Measurements from ENCODE around the gene ARSA. TPM values are rescaled to one million over a fixed set of nuclear protein-coding genes. Genes with fewer than 3 reads are reported as not detected.

ARSA gene
- polyA plus RNA-seq, 10 donors = 11.5 to 20.4 (median 15.0) TPM

GRCh38 chr22:50605002-50605612 lies 22.8 kb downstream of the ARSA start:
- DNase-seq = no peak

- no peak for DNase-seq
These were observed 23.5 kb downstream of the ARSA start for GRCh38 chr22:50604256-50605001.

DNA sequence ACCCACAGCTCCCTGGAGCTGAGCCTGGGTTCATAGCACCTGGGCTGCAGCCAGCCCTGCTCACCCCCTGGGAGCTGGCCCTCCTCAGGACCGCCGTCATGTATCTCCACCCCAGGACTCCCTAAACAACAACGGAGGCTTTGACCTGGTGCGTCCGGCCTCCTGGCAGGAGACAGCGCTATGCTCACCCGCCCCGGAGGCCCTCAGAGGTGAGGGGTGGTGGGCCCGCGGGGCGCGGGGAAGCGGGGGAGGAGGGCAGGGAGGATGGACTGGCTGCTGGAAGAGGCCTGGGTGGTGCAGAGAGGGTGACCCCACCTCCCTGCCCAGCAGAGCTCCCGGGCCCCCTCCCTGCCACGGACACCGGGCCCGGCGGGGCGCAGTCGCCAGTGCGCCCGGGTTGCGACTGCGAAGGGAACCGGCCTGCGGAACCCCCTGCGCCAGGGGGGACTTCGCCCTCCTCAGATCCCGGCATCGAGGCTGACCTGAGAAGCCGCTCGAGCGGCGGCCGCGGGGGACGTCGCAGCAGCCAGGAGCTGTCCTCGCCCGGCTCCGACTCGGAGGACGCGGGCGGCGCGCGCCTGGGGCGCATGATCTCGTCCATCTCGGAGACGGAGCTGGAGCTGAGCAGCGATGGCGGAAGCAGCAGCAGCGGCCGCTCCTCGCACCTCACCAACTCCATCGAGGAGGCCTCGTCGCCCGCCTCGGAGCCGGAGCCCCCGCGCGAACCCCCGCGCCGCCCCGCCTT lies 24.3 kb downstream of the ARSA start:
- DNase-seq = no peak

- no peak for DNase-seq
These were observed 25.6 kb downstream of the ARSA start for GRCh38 chr22:50602338-50602700.

DNA sequence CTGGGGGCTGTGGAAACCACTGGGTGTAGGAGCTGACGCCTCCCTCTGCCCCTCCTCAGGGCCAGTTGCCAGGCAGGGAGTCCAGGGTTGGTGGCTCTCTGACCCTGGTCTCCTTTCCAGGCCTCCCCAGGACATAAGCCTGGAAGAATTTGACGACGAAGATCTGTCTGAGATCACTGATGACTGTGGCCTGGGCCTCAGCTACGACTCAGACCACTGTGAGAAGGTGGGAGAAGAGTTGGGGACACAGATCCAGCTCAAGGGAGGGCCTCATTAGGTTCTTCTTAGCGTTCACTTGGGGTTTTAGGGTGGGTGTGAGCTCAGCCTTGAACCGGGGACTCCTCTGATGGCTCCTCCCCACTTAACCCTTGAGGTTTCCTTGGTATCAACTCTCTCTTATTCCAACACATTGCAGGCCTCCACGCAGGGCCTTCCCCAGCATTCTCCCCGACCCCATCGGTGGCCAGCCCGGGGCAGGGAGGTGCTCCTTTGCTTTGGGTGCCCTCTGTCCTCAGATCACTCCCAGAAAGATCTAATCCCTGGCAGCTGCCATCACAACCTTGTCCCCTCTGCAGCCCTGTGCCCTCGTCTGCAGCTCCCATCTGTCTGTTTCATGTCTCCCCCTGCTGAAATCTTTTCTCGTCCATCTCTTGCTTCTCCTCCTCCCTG lies 26.1 kb downstream of the ARSA start:
- no peak for DNase-seq

DNA sequence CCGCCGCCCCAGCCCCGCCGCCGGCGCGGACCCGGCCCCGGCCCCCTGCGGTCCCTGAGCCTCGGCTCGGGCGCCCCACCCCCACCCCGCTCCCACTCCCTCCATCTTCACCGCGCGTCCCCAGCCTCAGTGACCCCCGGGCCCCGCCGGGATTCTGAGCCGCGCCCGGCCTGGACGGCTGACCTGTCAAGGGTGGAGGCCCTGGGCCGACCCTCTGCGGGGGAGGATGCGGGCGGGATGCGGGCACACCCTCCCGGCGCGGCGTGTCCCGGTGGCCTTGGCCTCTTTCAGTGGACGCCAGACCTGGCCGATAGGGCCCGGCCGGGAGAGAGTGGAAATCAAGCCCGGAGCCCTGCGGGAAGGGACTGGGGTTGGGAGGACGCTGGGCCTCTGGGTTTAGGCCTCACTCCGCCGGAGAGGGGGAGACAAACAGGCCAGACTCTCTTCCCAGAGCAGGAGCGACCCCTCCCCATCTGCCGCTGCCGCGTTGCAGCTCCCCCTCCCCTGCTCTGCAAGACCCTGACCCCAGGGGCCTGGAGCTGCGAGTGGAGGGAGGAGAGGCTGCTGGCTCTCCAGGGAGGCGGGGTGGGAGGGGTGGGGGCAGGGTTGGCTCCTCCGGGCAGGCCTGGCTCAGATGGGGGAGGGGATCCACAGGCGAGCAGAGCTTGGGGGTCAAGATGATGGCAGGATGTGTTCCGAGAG lies 26.8 kb downstream of the ARSA start:
- DNase-seq = no peak

GRCh38 chr22:50600538-50600937 lies 27.4 kb downstream of the ARSA start, which contains the start of gene MAPK8IP2:
Gene MAPK8IP2 (plus strand): TSS chr22:50600793. CDS start chr22:50600819, 26 bp downstream.
- DNase-seq = no peak

GRCh38 chr22:50599816-50600455 lies 28.0 kb downstream of the ARSA start:
- DNase-seq = peak in 2 of 3 donors; percentile 61 to 78

DNA sequence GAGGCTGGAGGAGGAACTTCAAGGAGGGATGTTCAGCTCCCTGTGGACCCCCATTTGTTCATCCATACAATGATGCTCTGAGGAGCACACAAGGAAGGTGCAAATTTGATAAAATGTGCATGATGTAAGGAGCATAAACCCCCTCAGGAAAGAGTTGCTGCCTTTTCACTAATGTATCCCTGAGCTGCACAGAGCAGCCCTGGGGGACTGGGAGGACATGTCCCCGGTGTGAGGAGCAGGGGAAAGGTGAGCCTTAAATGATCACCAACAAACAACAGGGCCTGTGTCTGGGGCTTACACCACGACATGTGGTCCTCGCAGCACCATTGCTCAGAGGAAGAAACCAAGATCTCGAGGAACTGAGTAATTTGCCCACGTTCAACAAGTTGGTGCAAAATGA lies 30.9 kb downstream of the ARSA start:
- no peak for DNase-seq

GRCh38 chr22:50595189-50595588 lies 32.8 kb downstream of the ARSA start:
- no peak for DNase-seq

DNA sequence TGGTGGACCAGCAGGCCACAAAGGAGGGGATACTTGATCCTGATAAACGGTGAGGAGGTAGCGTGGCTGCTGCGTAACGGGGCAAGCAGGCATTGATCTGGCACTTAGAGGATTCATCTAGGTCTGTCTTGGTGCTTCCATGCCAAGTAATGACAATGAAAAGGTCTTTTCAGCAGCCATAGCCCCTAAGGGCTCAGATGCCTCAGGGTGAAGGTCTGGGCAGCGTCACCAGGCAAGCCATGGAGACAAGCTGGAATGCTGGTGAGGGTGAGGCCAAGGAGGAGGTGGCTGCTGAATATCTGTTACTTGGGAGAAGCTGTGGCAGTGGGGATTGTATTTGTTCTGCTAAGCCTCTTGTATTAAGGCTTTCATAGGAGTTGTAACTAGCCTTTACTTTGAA lies 40.5 kb downstream of the ARSA start:
- no peak for DNase-seq

GRCh38 chr22:50586416-50586815 lies 41.5 kb downstream of the ARSA start:
- no peak for DNase-seq

DNA sequence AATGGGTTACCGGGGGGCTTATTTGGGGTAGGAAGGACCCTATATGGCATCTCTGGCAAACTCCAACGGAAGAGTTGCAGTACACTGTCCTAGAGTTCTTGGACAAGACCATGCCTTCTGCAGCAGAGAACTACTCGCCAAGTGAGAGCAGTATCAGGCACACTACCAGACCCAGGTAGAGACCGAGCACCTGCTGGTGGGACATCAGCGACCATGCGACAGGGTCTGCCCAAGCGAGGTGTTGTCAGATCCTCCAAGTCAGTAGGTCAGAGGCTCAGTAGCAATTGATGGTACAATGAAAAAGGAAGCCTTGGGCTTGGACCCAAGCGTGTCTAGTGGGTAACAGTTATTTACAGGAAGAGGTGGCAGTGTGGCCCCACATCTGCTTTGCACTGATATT lies 42.2 kb downstream of the ARSA start:
- DNase-seq = no peak

DNA sequence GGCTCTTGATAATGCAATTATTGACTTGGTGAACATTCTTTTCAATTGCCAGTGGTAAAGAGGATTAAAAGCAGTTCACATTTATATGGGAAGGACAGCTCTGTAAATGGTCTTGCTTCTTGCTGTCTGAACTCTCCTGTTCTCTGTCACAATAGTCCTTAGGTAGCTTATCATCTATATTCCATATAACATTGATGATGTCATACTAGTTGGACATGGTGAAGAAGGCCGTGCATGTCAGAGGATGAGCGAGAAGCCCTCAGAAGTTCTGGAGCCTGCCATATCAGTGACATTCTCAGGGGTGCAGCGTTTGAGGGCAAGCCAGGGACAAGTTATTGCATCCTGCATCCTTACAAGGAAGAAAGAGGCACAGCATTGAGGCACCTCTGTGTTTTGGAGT lies 42.7 kb downstream of the ARSA start:
- DNase-seq = no peak

GRCh38 chr22:50584106-50585096 lies 43.6 kb downstream of the ARSA start:
- no peak for DNase-seq

DNA sequence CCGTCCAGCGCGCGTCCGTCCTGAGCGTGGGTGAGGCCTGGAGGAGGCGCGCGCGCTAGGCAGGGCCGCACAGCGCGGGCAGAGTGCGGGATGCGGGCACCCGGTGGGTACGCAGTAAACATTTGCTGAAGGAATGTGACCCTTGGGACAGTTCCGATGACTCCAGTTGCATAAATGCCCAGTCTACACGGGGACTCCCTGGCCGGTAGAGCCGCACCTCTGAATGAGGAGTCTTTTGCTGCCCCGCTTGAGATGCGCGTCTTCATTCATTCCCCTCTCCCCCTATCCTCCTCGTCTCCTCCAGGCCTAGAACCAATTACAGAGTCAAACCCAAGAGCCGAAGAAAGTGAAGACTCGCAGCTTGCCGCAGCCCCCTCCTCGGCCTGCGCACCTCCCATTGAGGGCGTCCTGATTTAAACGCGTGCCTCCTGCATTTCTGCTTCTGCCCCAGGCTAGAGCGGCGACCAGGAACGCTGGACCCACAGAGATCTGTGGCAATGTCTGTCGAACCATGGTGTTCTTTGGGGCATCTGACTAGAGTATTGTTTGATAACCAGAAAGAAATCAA lies 44.6 kb downstream of the ARSA start:
- no peak for DNase-seq

DNA sequence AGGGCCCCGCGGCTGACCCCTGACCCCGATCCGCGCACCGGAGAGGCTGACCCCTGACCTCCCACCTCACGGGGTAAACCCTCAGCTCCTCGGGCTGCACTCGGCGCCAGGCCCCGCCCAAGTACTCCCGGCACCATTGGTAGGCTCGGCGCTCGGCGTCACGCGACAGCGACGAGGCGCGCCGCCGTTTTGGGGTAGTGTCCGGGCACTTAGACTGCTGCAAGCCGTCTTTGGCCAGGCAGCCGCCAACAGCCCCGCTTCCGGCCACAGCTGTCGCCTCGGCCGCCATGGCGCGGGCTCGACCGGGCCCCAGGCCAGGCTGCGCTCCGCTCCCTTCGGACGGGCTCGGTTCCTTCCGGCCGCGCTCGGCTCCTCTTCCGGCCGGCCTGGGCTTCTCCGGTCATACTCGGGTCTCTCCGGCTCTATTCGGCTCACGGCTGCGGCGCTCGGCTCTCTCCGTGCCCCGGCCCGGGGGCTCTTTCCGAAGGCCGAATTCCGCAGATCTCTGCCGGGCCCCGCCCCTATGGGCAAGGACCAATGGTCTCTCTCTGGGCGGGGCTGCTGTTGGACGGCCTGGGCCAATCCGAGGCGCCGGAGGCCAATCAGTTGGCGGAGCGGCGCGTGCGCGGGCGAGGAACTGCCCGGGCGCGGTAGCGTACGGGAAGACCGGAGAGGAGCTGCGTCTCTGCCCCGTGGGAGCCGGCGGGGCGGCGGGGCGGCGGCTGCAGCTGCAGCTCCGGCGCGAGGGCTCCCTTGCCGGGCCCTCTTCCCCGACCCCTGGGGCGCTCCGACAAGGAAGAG lies 45.3 kb downstream of the ARSA start, which contains the start of gene CHKB:
TSS of gene CHKB (minus strand) at position 357 of the 801 bp plus-strand sequence. CDS start at position 289, 68 bp downstream.
- DNase-seq = peak; percentile 98 to 100 (median 99)

DNA sequence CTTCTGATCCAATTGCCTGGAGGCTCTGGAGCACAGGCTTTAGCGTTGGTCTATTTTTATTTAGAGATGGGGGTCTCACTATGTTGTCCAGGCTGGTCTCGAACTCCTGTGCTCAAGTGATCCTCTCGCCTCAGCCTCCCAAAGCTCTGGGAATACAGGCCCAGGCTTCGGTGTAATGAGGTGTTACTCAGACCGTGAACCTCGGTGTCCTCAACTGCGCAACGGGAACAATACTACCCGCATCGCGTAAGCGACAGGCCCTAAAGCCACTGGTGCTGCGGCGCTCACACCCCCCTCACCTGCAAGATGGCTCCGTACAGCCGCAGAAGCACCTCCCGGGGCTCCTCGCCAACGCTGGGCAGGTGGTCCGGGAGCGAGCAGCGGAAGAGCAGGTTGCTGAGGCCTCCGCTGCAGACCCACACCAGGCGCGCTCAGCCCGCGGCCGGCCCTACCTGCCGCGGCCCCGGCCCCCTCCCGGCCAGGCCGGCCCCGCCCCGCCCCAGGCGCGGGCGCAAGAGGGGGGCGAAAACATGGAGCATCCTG lies 45.9 kb downstream of the ARSA start:
- DNase-seq = peak in 1 of 3 donors; percentile 53
